Measurements from ENCODE around the gene TNFAIP3.

TNFAIP3 gene

GRCh38 chr6:137852811-137853210 lies 14.2 kb upstream of the TNFAIP3 start:
- TF ChIP-seq RARB (CRISPR knock-in tag; IDR thresholded peaks at IDR 0.05) = no peak
- ATAC-seq = no peak

- TF ChIP-seq ZNF8 (CRISPR knock-in tag; IDR thresholded peaks at IDR 0.05) = no peak
- TF ChIP-seq CREB5 (CRISPR knock-in tag; IDR thresholded peaks at IDR 0.05; ENCODE audit: low read depth) = no peak
- TF ChIP-seq ARNTL (CRISPR knock-in tag; IDR thresholded peaks at IDR 0.05; ENCODE audit: borderline replicate concordance, low read depth) = no peak
- no peak for TF ChIP-seq ZNF70 (CRISPR knock-in tag; IDR thresholded peaks at IDR 0.05)
- no peak for TF ChIP-seq POU6F1 (CRISPR knock-in tag; IDR thresholded peaks at IDR 0.05; ENCODE audit: borderline replicate concordance, low read depth)
- no peak for TF ChIP-seq RARB (CRISPR knock-in tag; IDR thresholded peaks at IDR 0.05)
- TF ChIP-seq ZFP30 (CRISPR knock-in tag; IDR thresholded peaks at IDR 0.05) = no peak
- no peak for TF ChIP-seq ISL1 (CRISPR knock-in tag; IDR thresholded peaks at IDR 0.05)
- no peak for TF ChIP-seq ESRRG (CRISPR knock-in tag; IDR thresholded peaks at IDR 0.05)
- TF ChIP-seq BACH2 (CRISPR knock-in tag; IDR thresholded peaks at IDR 0.05; ENCODE audit: borderline replicate concordance) = no peak
- no peak for TF ChIP-seq PPARA (CRISPR knock-in tag; IDR thresholded peaks at IDR 0.05; ENCODE audit: borderline replicate concordance)
- TF ChIP-seq TSHZ2 (CRISPR knock-in tag; IDR thresholded peaks at IDR 0.05) = no peak
- no peak for TF ChIP-seq TCF4 (CRISPR knock-in tag; IDR thresholded peaks at IDR 0.05; ENCODE audit: borderline replicate concordance)
- no peak for TF ChIP-seq ZC3H10 (CRISPR knock-in tag; IDR thresholded peaks at IDR 0.05)
- no peak for TF ChIP-seq OSR1 (CRISPR knock-in tag; IDR thresholded peaks at IDR 0.05)
- no peak for TF ChIP-seq CSDC2 (CRISPR knock-in tag; IDR thresholded peaks at IDR 0.05)
- TF ChIP-seq ZNF565 (CRISPR knock-in tag; conservative IDR thresholded peaks at IDR 0.05; ENCODE audit: low read depth) = no peak
- no peak; the same call in 2 of the 3 replicates for ATAC-seq
These were observed 13.4 kb upstream of the TNFAIP3 start for GRCh38 chr6:137853569-137854213.

- ATAC-seq = no peak
- TF ChIP-seq TSHZ2 (CRISPR knock-in tag; IDR thresholded peaks at IDR 0.05) = no peak
- no peak for TF ChIP-seq RARB (CRISPR knock-in tag; IDR thresholded peaks at IDR 0.05)
- no peak for TF ChIP-seq CSDC2 (CRISPR knock-in tag; IDR thresholded peaks at IDR 0.05)
- no peak for TF ChIP-seq SNAI2 (CRISPR knock-in tag; IDR thresholded peaks at IDR 0.05)
- TF ChIP-seq PPARA (CRISPR knock-in tag; IDR thresholded peaks at IDR 0.05; ENCODE audit: borderline replicate concordance) = no peak
- TF ChIP-seq POU6F1 (CRISPR knock-in tag; IDR thresholded peaks at IDR 0.05; ENCODE audit: borderline replicate concordance, low read depth) = no peak
- no peak for TF ChIP-seq TCF4 (CRISPR knock-in tag; IDR thresholded peaks at IDR 0.05; ENCODE audit: borderline replicate concordance)
- no peak for TF ChIP-seq GLIS3 (CRISPR knock-in tag; IDR thresholded peaks at IDR 0.05)
- no peak for TF ChIP-seq ZNF8 (CRISPR knock-in tag; IDR thresholded peaks at IDR 0.05)
- TF ChIP-seq ZNF70 (CRISPR knock-in tag; IDR thresholded peaks at IDR 0.05) = no peak
- no peak for TF ChIP-seq PATZ1 (CRISPR knock-in tag; IDR thresholded peaks at IDR 0.05; ENCODE audit: borderline replicate concordance)
- no peak for TF ChIP-seq CSRNP3 (CRISPR knock-in tag; IDR thresholded peaks at IDR 0.05)
These were observed 10.7 kb upstream of the TNFAIP3 start for GRCh38 chr6:137856138-137856898.

Data from SK-N-SH treated with all-trans-retinoic acid at 6 μM for 48 hours (cell line).